SU-DHL-6 (cell line): ENCODE measurements around the gene LCMT1.

Source experiments
- EZH2phosphoT487 ChIP-seq: fragments of 200-600 bp; sonication (generic), shearing (Covaris generic); conservative IDR thresholded peaks from 2 replicates; pipeline ENCODE4 v1.6.1; 2018; ENCODE audit warnings: mild to moderate bottlenecking, antibody characterized with exemption, low read length, moderate library complexity, mixed read lengths
- TF ChIP-seq, protein P1 (sequence below): fragments of 200-600 bp; sonication (generic); IDR thresholded peaks from one replicate; pipeline ENCODE4 v1.5.1; 2017; ENCODE audit warnings: antibody characterized with exemption, mild to moderate bottlenecking, low read length, moderate library complexity; ENCODE audit not compliant: insufficient read depth, poor library complexity, severe bottlenecking

DNA sequence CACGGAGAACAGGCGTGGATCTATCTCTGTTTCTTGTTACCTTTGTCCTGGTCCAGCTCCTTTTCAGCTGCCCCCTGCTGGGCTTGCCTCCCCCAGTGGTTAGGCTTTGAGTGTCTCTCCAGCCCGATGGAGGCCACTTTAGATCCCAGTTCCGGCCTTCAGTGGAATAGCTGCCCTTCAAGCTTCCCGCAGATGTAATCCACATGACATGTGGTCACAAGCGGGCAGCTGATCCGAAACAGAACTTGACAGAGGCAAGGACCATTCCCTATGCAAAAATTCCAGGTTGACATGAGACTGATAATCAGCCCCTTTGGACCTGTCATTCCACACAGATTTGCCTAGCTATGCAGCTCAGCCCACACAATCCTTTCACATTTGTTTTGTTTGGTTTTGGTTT lies 64.6 kb downstream of the LCMT1 start:
- TF ChIP-seq, protein P1, sequence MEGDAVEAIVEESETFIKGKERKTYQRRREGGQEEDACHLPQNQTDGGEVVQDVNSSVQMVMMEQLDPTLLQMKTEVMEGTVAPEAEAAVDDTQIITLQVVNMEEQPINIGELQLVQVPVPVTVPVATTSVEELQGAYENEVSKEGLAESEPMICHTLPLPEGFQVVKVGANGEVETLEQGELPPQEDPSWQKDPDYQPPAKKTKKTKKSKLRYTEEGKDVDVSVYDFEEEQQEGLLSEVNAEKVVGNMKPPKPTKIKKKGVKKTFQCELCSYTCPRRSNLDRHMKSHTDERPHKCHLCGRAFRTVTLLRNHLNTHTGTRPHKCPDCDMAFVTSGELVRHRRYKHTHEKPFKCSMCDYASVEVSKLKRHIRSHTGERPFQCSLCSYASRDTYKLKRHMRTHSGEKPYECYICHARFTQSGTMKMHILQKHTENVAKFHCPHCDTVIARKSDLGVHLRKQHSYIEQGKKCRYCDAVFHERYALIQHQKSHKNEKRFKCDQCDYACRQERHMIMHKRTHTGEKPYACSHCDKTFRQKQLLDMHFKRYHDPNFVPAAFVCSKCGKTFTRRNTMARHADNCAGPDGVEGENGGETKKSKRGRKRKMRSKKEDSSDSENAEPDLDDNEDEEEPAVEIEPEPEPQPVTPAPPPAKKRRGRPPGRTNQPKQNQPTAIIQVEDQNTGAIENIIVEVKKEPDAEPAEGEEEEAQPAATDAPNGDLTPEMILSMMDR = no peak
- no peak for TF ChIP-seq EZH2phosphoT487
